Keratinocyte (primary cell): ENCODE data around the gene NUDT9. TPM values are rescaled to one million over a fixed set of nuclear protein-coding genes. Genes with fewer than 3 reads are reported as not detected.
A peak's percentile ranks its signal among the peaks of the same experiment; 100 is the strongest.

Experiments used
- DNase-seq: peaks from one replicate; pipeline ENCODE4 v3.0.0-alpha.2; 2011; ENCODE audit warnings: low read depth, missing footprints, low spot score
- FAIRE-seq: peaks from 2 replicates; lab custom pipeline; 2011; peaks lifted over from hg19 to GRCh38; lab: Jason Lieb, UNC
- H2AFZ ChIP-seq: 2 replicates; pipeline ENCODE4 v1.6.0; 2012; ENCODE audit warnings: low read length, control low read depth, inconsistent platforms; ENCODE audit not compliant: control insufficient read depth
- H3K27ac ChIP-seq: 2 replicates; pipeline ENCODE4 v1.5.1; 2011; ENCODE audit warnings: low read length; ENCODE audit not compliant: control insufficient read depth, insufficient read depth
- H3K27me3 ChIP-seq: 3 replicates; pipeline ENCODE4 v1.6.0; 2011; ENCODE audit warnings: low read length; ENCODE audit not compliant: control insufficient read depth, insufficient read depth; ENCODE audit errors: extremely low read depth
- H3K36me3 ChIP-seq, 2 experiments: 2 replicates in 1 of 2; 3 replicates in 1 of 2; pipeline ENCODE4 v1.5.1; 2011; ENCODE audit warnings: low read length in 2 of 2, mild to moderate bottlenecking in 1 of 2; ENCODE audit not compliant: control insufficient read depth in 2 of 2, insufficient read depth in 2 of 2; ENCODE audit errors: extremely low read depth in 1 of 2
- H3K4me1 ChIP-seq: 3 replicates; pipeline ENCODE4 v1.5.1; 2011; ENCODE audit warnings: low read length; ENCODE audit not compliant: control insufficient read depth, insufficient read depth; ENCODE audit errors: extremely low read depth
- H3K4me2 ChIP-seq: 3 replicates; pipeline ENCODE4 v1.6.0; 2011; ENCODE audit warnings: low read depth, low read length; ENCODE audit not compliant: control insufficient read depth, insufficient read depth; ENCODE audit errors: extremely low read depth
- H3K4me3 ChIP-seq, 3 experiments: fragments of 200-600 bp in 1 of 3; sonication (generic) in 1 of 3; 2 replicates in 2 of 3; 3 replicates in 1 of 3; pipeline ENCODE4 v1.5.1; 2011 to 2016; ENCODE audit warnings: low read length in 3 of 3, mild to moderate bottlenecking in 3 of 3, control low read depth in 2 of 3, inconsistent platforms in 1 of 3, low read depth in 1 of 3, mixed read lengths in 1 of 3, mixed run types in 1 of 3, moderate library complexity in 1 of 3; ENCODE audit not compliant: control insufficient read depth in 2 of 3, insufficient read depth in 2 of 3; ENCODE audit errors: extremely low read depth in 1 of 3
- H3K79me2 ChIP-seq: 2 replicates; pipeline ENCODE4 v1.6.0; 2012; ENCODE audit warnings: low read length; ENCODE audit not compliant: control insufficient read depth, insufficient read depth
- H3K9ac ChIP-seq: 3 replicates; pipeline ENCODE4 v1.6.0; 2011; ENCODE audit warnings: low read length; ENCODE audit not compliant: control insufficient read depth, insufficient read depth; ENCODE audit errors: extremely low read depth
- H3K9me1 ChIP-seq: 3 replicates; pipeline ENCODE4 v1.6.0; 2011; ENCODE audit warnings: low read length; ENCODE audit not compliant: control insufficient read depth, insufficient read depth; ENCODE audit errors: extremely low read depth
- H3K9me3 ChIP-seq: 2 replicates; pipeline ENCODE4 v1.5.1; 2012; ENCODE audit warnings: low read depth, low read length; ENCODE audit not compliant: control insufficient read depth
- H4K20me1 ChIP-seq: 3 replicates; pipeline ENCODE4 v1.6.0; 2011; ENCODE audit warnings: low read length; ENCODE audit not compliant: control insufficient read depth, insufficient read depth; ENCODE audit errors: extremely low read depth
- EZH2 ChIP-seq: IDR thresholded peaks from one replicate; pipeline ENCODE4 v1.6.1; 2012; ENCODE audit warnings: inconsistent platforms, mild to moderate bottlenecking, low read length, moderate library complexity
- dilution Hi-C: fragments of 300-500 bp; cut with MboI; formaldehyde crosslinking; loops from one replicate; pipeline ENCODE4 v1.7.0; 2020; ENCODE audit warnings: low sequenced_read_pairs; ENCODE audit not compliant: extremely low pct_ligation_motif_present
- polyA plus RNA-seq, 5 experiments: library from polyadenylated mRNA; depleted of rRNA in 3 of 5; stranded (reverse) in 3 of 5; stranded (forward) in 1 of 5; unstranded in 1 of 5; fragments of >200 nt; gene quantifications; 1 replicate in 1 of 5; 2 replicates in 3 of 5; 3 replicates in 1 of 5; pipeline versions ENCODE4 v1.2.1 to v1.2.3, GENCODE V29; 2011 to 2012; ENCODE audit warnings: missing spikeins in 2 of 5, low read depth in 1 of 5, low replicate concordance in 1 of 5
- TF ChIP-seq, protein P1 (sequence below), 3 experiments: IDR thresholded peaks in 1 of 3; conservative IDR thresholded peaks in 1 of 3; optimal IDR thresholded peaks in 1 of 3; 2 replicates in 2 of 3; 3 replicates in 1 of 3; pipeline versions ENCODE3 to v1.5.1; 2011; ENCODE audit warnings: low read length in 3 of 3, mild to moderate bottlenecking in 3 of 3, moderate library complexity in 2 of 3, control low read depth in 1 of 3, inconsistent platforms in 1 of 3; ENCODE audit not compliant: insufficient read depth in 2 of 3; ENCODE audit errors: extremely low read depth in 1 of 3

The NUDT9 gene
- polyA plus RNA-seq, 1 donor (not counting 4 experiments of a cell fraction or from before 2014, with no cell fraction given) = 28.5 TPM

DNA sequence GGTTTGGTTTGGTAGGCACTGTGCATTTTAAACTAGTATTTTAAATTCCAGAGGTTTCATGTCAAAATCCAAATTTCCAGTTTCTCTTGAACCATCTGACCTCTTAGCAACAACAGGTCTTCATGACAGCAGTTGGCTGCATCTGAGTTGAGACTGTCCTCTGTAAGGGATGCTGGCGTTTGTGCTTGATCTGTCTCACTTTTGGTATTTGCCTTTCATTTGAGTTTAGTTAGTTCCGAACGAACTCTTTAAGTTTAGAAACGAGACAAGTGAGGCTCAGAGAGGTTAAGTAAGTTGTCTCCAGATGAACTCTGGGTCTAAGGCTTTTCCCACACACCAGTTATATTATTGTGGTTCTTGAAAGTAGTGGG lies 77.7 kb downstream of the NUDT9 start:
- no peaks in the 10 kb centered on the region for H3K27me3 ChIP-seq
- no peaks in the 10 kb centered on the region for H3K36me3 ChIP-seq
- dilution Hi-C loops = no loop called here
- no peak for DNase-seq
- no peak overlapping the region for H3K4me3 ChIP-seq
- no peaks in the 10 kb centered on the region for H3K79me2 ChIP-seq
- H4K20me1 ChIP-seq = no peaks in the 10 kb centered on the region
- no peak overlapping the region for H2AFZ ChIP-seq
- no peak overlapping the region for H3K9ac ChIP-seq
- H3K27ac ChIP-seq = no peak overlapping the region
- H3K9me3 ChIP-seq = no peaks in the 10 kb centered on the region
- no peaks in the 10 kb centered on the region for H3K4me1 ChIP-seq
- no peak overlapping the region for H3K4me2 ChIP-seq
- no peaks in the 10 kb centered on the region for H3K9me1 ChIP-seq
- no peak for FAIRE-seq
- no peak for TF ChIP-seq EZH2

DNA sequence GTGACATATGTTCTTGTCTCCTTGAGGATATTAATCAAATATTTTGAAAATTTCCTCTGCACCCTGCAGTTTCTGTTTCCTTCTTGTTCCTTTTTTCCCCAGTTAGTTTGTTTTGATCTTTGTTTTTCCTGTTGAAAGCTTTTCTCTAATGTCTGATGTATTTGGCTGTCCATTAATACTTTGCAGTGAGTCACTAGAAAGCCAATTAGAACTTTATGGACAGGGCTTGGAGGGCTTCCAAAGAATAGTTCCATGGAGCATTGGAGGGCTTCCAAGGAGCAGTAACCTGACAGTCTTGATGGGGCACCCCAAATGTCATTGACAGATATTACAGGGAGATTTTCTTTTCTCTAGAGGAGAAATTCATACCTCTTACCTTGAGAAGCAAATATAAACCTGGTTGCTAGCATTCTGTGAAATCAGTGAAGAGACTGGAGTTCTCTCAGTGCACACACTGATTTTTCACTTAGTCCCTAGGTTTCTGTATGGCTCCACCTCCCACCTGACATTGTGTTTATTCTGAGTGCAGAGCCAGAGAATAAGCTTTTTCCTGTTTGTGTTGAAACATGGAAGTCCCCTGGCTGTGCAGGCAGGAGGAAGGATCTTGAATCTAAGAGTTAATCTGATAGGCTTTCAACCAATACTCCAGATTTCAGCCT lies 80.3 kb downstream of the NUDT9 start:
- no peaks in the 10 kb centered on the region for H4K20me1 ChIP-seq
- TF ChIP-seq, protein P1, sequence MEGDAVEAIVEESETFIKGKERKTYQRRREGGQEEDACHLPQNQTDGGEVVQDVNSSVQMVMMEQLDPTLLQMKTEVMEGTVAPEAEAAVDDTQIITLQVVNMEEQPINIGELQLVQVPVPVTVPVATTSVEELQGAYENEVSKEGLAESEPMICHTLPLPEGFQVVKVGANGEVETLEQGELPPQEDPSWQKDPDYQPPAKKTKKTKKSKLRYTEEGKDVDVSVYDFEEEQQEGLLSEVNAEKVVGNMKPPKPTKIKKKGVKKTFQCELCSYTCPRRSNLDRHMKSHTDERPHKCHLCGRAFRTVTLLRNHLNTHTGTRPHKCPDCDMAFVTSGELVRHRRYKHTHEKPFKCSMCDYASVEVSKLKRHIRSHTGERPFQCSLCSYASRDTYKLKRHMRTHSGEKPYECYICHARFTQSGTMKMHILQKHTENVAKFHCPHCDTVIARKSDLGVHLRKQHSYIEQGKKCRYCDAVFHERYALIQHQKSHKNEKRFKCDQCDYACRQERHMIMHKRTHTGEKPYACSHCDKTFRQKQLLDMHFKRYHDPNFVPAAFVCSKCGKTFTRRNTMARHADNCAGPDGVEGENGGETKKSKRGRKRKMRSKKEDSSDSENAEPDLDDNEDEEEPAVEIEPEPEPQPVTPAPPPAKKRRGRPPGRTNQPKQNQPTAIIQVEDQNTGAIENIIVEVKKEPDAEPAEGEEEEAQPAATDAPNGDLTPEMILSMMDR (optimal IDR thresholded peaks at IDR 0.05 in 1 of 3, IDR thresholded peaks at IDR 0.05 in 1 of 3, conservative IDR thresholded peaks at IDR 0.05 in 1 of 3; ENCODE audit: extremely low read depth in 1 of 3, insufficient read depth in 2 of 3, low read length in 3 of 3) = no peak
- no peak for TF ChIP-seq EZH2
- no peaks in the 10 kb centered on the region for H3K9me1 ChIP-seq
- no peaks in the 10 kb centered on the region for H3K9me3 ChIP-seq
- no peaks in the 10 kb centered on the region for H3K36me3 ChIP-seq
- H3K27me3 ChIP-seq = no peaks in the 10 kb centered on the region
- no peak overlapping the region for H3K9ac ChIP-seq
- dilution Hi-C loops = no loop called here
- H3K27ac ChIP-seq = no peak overlapping the region
- no peak for FAIRE-seq
- peaks cover 3% of the 10 kb centered on the region for H3K4me1 ChIP-seq
- H2AFZ ChIP-seq = no peak overlapping the region
- no peaks in the 10 kb centered on the region for H3K79me2 ChIP-seq
- DNase-seq = no peak
- no peak overlapping the region for H3K4me2 ChIP-seq
- no peak overlapping the region for H3K4me3 ChIP-seq

DNA sequence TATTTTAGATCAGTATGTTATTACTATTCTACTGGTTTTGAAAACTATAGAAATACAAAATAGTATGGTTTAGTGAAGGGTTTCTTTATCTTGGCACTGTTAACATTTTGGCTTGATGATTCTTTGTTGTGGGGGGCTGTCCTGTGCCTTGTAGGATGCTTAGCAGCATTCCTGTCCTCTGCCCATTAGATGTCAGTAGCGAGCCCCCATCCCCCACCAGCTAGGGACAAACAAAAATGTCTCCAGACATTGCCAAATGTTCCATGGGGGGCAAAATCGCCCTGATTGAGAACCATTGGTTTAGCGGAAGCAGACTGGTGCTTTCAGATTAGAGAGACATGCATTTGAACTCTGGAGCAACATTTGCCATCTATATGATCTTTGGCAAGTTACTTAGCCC lies 83.5 kb downstream of the NUDT9 start:
- DNase-seq = no peak
- no peaks in the 10 kb centered on the region for H3K9me3 ChIP-seq
- no peaks in the 10 kb centered on the region for H3K79me2 ChIP-seq
- no peak for TF ChIP-seq EZH2
- TF ChIP-seq, protein P1 (optimal IDR thresholded peaks at IDR 0.05 in 1 of 3, IDR thresholded peaks at IDR 0.05 in 1 of 3, conservative IDR thresholded peaks at IDR 0.05 in 1 of 3; ENCODE audit: extremely low read depth in 1 of 3, insufficient read depth in 2 of 3, low read length in 3 of 3) = peak in 1 of 3 experiments; percentile 48
- no peak overlapping the region for H3K4me2 ChIP-seq
- no peaks in the 10 kb centered on the region for H3K27me3 ChIP-seq
- H4K20me1 ChIP-seq = no peaks in the 10 kb centered on the region
- no peak overlapping the region for H3K27ac ChIP-seq
- no peak for FAIRE-seq
- dilution Hi-C loops = no loop called here
- H2AFZ ChIP-seq = no peak overlapping the region
- H3K9ac ChIP-seq = no peak overlapping the region
- H3K4me3 ChIP-seq = no peak overlapping the region
- H3K4me1 ChIP-seq = peaks cover 3% of the 10 kb centered on the region
- H3K9me1 ChIP-seq = no peaks in the 10 kb centered on the region
- no peaks in the 10 kb centered on the region for H3K36me3 ChIP-seq
